Smooth muscle cell (in vitro differentiated cells): ENCODE data around the gene TAS2R8. TPM values are rescaled to one million over a fixed set of nuclear protein-coding genes. Genes with fewer than 3 reads are reported as not detected.

Experiments used
- DNase-seq: peaks from one replicate; lab custom pipeline; 2025; ENCODE audit not compliant: unreplicated experiment; lab: John Stamatoyannopoulos, UW
- H2AFZ ChIP-seq: fragments of 200-600 bp; sonication (generic); 2 replicates; pipeline ENCODE4 v1.6.0; 2016; ENCODE audit warnings: antibody characterized with exemption, low read depth, mild to moderate bottlenecking
- H3F3A ChIP-seq: fragments of 200-600 bp; sonication (generic); 2 replicates; pipeline ENCODE4 v1.6.0; 2017; ENCODE audit warnings: antibody characterized with exemption, low read depth
- H3K27ac ChIP-seq: fragments of 200-600 bp; sonication (generic); 2 replicates; pipeline ENCODE4 v1.5.1; 2016; ENCODE audit warnings: low read depth, mild to moderate bottlenecking
- H3K27me3 ChIP-seq: fragments of 200-600 bp; sonication (generic); 2 replicates; pipeline ENCODE4 v1.6.1; 2016; ENCODE audit warnings: low read depth, mild to moderate bottlenecking
- H3K36me3 ChIP-seq: fragments of 200-600 bp; sonication (generic); 2 replicates; pipeline ENCODE4 v1.5.1; 2016; ENCODE audit warnings: low read depth
- H3K4me1 ChIP-seq: fragments of 200-600 bp; sonication (generic); 2 replicates; pipeline ENCODE4 v1.5.1; 2016; ENCODE audit warnings: low read depth
- H3K4me2 ChIP-seq: fragments of 200-600 bp; sonication (generic); 2 replicates; pipeline ENCODE4 v1.6.0; 2016; ENCODE audit warnings: mild to moderate bottlenecking
- H3K4me3 ChIP-seq: fragments of 200-600 bp; sonication (generic); 2 replicates; pipeline ENCODE4 v1.5.1; 2016; ENCODE audit warnings: mild to moderate bottlenecking
- H3K79me2 ChIP-seq: fragments of 200-600 bp; sonication (generic); 2 replicates; pipeline ENCODE4 v1.6.0; 2016; ENCODE audit warnings: low read depth, mild to moderate bottlenecking
- H3K9ac ChIP-seq: fragments of 200-600 bp; sonication (generic); 2 replicates; pipeline ENCODE4 v1.6.0; 2016; ENCODE audit warnings: low read depth
- H3K9me3 ChIP-seq: fragments of 200-600 bp; sonication (generic); replicated peaks from 2 replicates; pipeline ENCODE4 v1.5.1; 2016; ENCODE audit warnings: low read depth
- H4K20me1 ChIP-seq: fragments of 200-600 bp; sonication (generic); 2 replicates; pipeline ENCODE4 v1.6.0; 2016; ENCODE audit warnings: low read depth
- CTCF ChIP-seq: fragments of 200-600 bp; sonication (generic); IDR thresholded peaks from 2 replicates; pipeline ENCODE4 v1.5.1; 2017; ENCODE audit warnings: borderline replicate concordance, mild to moderate bottlenecking, antibody characterized with exemption; ENCODE audit not compliant: insufficient read depth, poor library complexity, severe bottlenecking
- WGBS: methylation state at CpG from one replicate; pipeline ENCODE4 v1.1.7; 2016; ENCODE audit warnings: low lambda C conversion rate; 5-methylcytosine and 5-hydroxymethylcytosine counted together
- polyA plus RNA-seq: library from polyadenylated mRNA; unstranded; fragments of >200 nt; fragmentation: Nextera tagmentation; extraction: Ambion mirVana; gene quantifications from 2 replicates; pipeline ENCODE4 v1.2.1, GENCODE V29; 2016
- total RNA-seq: library from RNA; depleted of rRNA; stranded (reverse); fragments of >200 nt; gene quantifications from 2 replicates; pipeline ENCODE4 v1.2.3, GENCODE V29; 2014

TAS2R8 gene
- total and polyA plus RNA-seq, 2 experiments from 2014 or later = 0.90 TPM; not detected in 1

- no peaks in the 10 kb centered on the region for H3K27me3 ChIP-seq
- no peak within 1 kb of the TSS for H3K4me3 ChIP-seq
- TF ChIP-seq CTCF = no peak
- no peaks in the 10 kb centered on the region for H3K9me3 ChIP-seq
- H3K9ac ChIP-seq = no peak within 1 kb of the TSS
- H4K20me1 ChIP-seq = no peaks in the 10 kb centered on the region
- H3K36me3 ChIP-seq = peaks cover 4% of the 10 kb centered on the region
- no peaks in the 10 kb centered on the region for H3F3A ChIP-seq
- H3K27ac ChIP-seq = no peak within 1 kb of the TSS
- H2AFZ ChIP-seq = no peak within 1 kb of the TSS
- 97% methylated on average over 4 of the region's 4 CpGs for WGBS
- H3K4me1 ChIP-seq = no peaks in the 10 kb centered on the region
- no peaks in the 10 kb centered on the region for H3K79me2 ChIP-seq
- no peak for DNase-seq
- H3K4me2 ChIP-seq = no peak within 1 kb of the TSS
Observed at GRCh38 chr12:10849425-10849878, 42.4 kb upstream of the TAS2R8 start, which contains the start of gene PRR4. Gene PRR4 (minus strand): TSS chr12:10849475. CDS start chr12:10849437, 38 bp downstream.

- H2AFZ ChIP-seq = no peak overlapping the region
Observed at GRCh38 chr12:10847744-10848143, 40.7 kb upstream of the TAS2R8 start.

GRCh38 chr12:10842862-10843261 lies 35.8 kb upstream of the TAS2R8 start:
- WGBS = 100% methylated on average over 2 of the region's 2 CpGs
- Histone ChIP-seq H3K9ac (no peak overlapping the region), H3K4me1 (no peaks in the 10 kb centered on the region), H3F3A (no peaks in the 10 kb centered on the region), H3K27ac (no peak overlapping the region), H3K4me2 (no peak overlapping the region), H3K9me3 (no peaks in the 10 kb centered on the region), H3K36me3 (peaks cover 4% of the 10 kb centered on the region), H4K20me1 (no peaks in the 10 kb centered on the region), H3K79me2 (no peaks in the 10 kb centered on the region), H2AFZ (no peak overlapping the region), H3K27me3 (no peaks in the 10 kb centered on the region), H3K4me3 (no peak overlapping the region)
- no peak for TF ChIP-seq CTCF
- no peak for DNase-seq

More at GRCh38 chr12:10847744-10848143, 40.7 kb upstream of the TAS2R8 start:
- no peak overlapping the region for H3K27ac ChIP-seq
- no peak overlapping the region for H3K9ac ChIP-seq
- peaks cover 4% of the 10 kb centered on the region for H3K36me3 ChIP-seq
- no peak overlapping the region for H3K4me2 ChIP-seq
- no peaks in the 10 kb centered on the region for H3K9me3 ChIP-seq
- H3K79me2 ChIP-seq = no peaks in the 10 kb centered on the region
- H3K4me3 ChIP-seq = no peak overlapping the region
- no peak for DNase-seq
- no peaks in the 10 kb centered on the region for H3F3A ChIP-seq
- no peak for TF ChIP-seq CTCF
- H3K4me1 ChIP-seq = no peaks in the 10 kb centered on the region
- no peaks in the 10 kb centered on the region for H4K20me1 ChIP-seq
- no peaks in the 10 kb centered on the region for H3K27me3 ChIP-seq
- 44% methylated on average over 2 of the region's 2 CpGs for WGBS

- no peaks in the 10 kb centered on the region for H3F3A ChIP-seq
- DNase-seq = no peak
- 80% methylated on average over 3 of the region's 3 CpGs for WGBS
- H3K4me3 ChIP-seq = no peak overlapping the region
- no peak overlapping the region for H3K9ac ChIP-seq
- H3K79me2 ChIP-seq = no peaks in the 10 kb centered on the region
- H3K4me1 ChIP-seq = no peaks in the 10 kb centered on the region
- no peak overlapping the region for H3K4me2 ChIP-seq
- no peaks in the 10 kb centered on the region for H3K36me3 ChIP-seq
- no peaks in the 10 kb centered on the region for H3K27me3 ChIP-seq
- H3K27ac ChIP-seq = no peak overlapping the region
- no peaks in the 10 kb centered on the region for H4K20me1 ChIP-seq
- H2AFZ ChIP-seq = no peak overlapping the region
- no peaks in the 10 kb centered on the region for H3K9me3 ChIP-seq
- TF ChIP-seq CTCF = no peak
Observed at GRCh38 chr12:10838461-10838860, 31.4 kb upstream of the TAS2R8 start.
